GM13977 (cell line): ENCODE data around the gene DPYSL3.

ENCODE experiments used
- DNase-seq: peaks from one replicate; pipeline ENCODE4 v3.0.0; 2012; ENCODE audit warnings: low spot score
- CTCF ChIP-seq: IDR thresholded peaks from 2 replicates; pipeline ENCODE4 v1.5.1; 2012; ENCODE audit warnings: mild to moderate bottlenecking, control low read depth; ENCODE audit not compliant: insufficient read depth; ENCODE audit errors: extremely low read depth, missing control alignments
- in situ Hi-C: fragments of 300-500 bp; cut with MboI; formaldehyde crosslinking; loops from one replicate; pipeline ENCODE4 v1.12.0; 2022; ENCODE audit warnings: low sequenced_read_pairs, low pct_unique_long_range_greater_than_20kb, mixed read lengths, inconsistent platforms; ENCODE audit not compliant: unreplicated experiment

Gene DPYSL3

GRCh38 chr5:147485814-147486213, 24.1 kb downstream of the DPYSL3 start:
- in situ Hi-C loops, result no loop called here
- no peak for TF ChIP-seq CTCF
- no peak for DNase-seq

GRCh38 chr5:147485046-147485445, 24.8 kb downstream of the DPYSL3 start:
- no peak for DNase-seq

GRCh38 chr5:147484708-147485020, 25.2 kb downstream of the DPYSL3 start:
- TF ChIP-seq CTCF, result no peak
- no peak for DNase-seq
- in situ Hi-C loops, result no loop called here

More at GRCh38 chr5:147485046-147485445, 24.8 kb downstream of the DPYSL3 start:
- TF ChIP-seq CTCF, result no peak
- in situ Hi-C loops, result no loop called here

- no peak for DNase-seq
- no peak for TF ChIP-seq CTCF
- in situ Hi-C loops, result no loop called here
Observed at GRCh38 chr5:147483961-147484707, 25.7 kb downstream of the DPYSL3 start.

GRCh38 chr5:147483188-147483790, 26.6 kb downstream of the DPYSL3 start:
- no peak for TF ChIP-seq CTCF
- no peak for DNase-seq
- in situ Hi-C loops, result no loop called here

- TF ChIP-seq CTCF, result no peak
- in situ Hi-C loops, result no loop called here
- DNase-seq, result no peak
Observed at GRCh38 chr5:147482706-147483180, 27.1 kb downstream of the DPYSL3 start.
